Skeletal muscle satellite cell (primary cell): ENCODE data around the gene CTXN3.

Source experiments
- H3K27me3 ChIP-seq: 2 replicates; pipeline ENCODE4 v1.7.0; 2013; ENCODE audit warnings: low read length; ENCODE audit not compliant: control insufficient read depth, insufficient read depth
- H3K36me3 ChIP-seq: 2 replicates; pipeline ENCODE4 v1.7.0; 2013; ENCODE audit warnings: mild to moderate bottlenecking, control low read depth, low read length; ENCODE audit not compliant: insufficient read depth
- H3K4me1 ChIP-seq: 2 replicates; pipeline ENCODE4 v1.7.0; 2013; ENCODE audit warnings: low read length; ENCODE audit not compliant: control insufficient read depth, insufficient read depth
- H3K4me2 ChIP-seq: 2 replicates; pipeline ENCODE4 v1.7.0; 2013; ENCODE audit warnings: mild to moderate bottlenecking, low read length
- H3K4me3 ChIP-seq: 2 replicates; pipeline ENCODE4 v1.7.0; 2013; ENCODE audit warnings: low read length
- H3K9ac ChIP-seq: 2 replicates; pipeline ENCODE4 v1.7.0; 2013; ENCODE audit warnings: mild to moderate bottlenecking, low read depth, low read length, moderate library complexity
- H3K9me3 ChIP-seq: replicated peaks from 2 replicates; pipeline ENCODE4 v1.7.0; 2013; ENCODE audit warnings: mild to moderate bottlenecking, control low read depth, low read length

The CTXN3 gene

DNA sequence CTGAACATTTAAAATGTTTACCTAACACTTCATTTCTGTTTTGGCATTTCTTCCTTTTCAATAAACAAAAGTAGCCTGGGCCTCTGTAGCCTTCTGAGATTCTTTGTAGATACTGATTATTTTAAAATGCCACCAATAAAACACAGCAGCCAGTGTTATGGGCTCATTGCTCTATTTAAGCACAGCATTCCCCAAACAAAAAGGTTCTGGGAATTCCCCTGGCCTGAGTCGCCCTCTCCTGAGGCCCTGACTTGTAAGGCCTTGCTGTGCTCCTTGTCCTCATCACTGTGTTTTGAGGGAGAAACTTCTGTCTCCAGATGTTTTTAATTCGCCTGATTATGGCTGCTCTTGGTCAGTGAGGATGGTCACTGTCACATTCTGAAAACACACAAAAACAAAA lies 33.0 kb upstream of the CTXN3 start:
- Histone ChIP-seq H3K4me3 (no peak overlapping the region), H3K36me3 (no peaks in the 10 kb centered on the region), H3K4me2 (no peak overlapping the region), H3K9me3 (no peaks in the 10 kb centered on the region), H3K27me3 (no peaks in the 10 kb centered on the region), H3K4me1 (no peaks in the 10 kb centered on the region), H3K9ac (no peak overlapping the region)

DNA sequence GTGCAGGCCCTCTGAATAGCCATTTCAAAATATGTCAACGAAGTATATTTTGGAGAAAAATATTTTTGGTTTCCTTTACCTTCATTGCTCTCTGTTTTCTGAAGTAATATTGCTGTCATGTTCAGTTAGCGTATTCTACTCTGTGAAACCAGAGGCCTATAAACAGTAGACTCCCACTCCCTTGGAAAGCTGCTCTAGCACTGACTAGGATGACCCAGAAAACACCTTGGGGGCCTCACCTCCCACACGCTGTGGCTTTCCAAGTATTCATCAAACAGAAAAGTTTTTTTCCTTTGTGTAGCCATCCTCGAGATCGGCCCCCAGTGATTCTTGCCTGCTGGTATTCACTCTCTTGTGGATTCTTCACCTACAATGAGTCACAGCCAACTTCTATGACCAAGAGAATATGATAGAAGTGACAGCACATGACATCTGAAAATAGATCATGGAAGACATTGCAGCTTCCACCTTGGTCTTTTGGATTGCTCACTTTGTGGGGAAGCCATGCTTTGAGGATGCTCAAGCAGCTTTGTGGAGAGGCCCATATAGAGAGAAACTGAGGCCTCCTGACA lies 28.9 kb upstream of the CTXN3 start:
- no peak overlapping the region for H3K4me3 ChIP-seq
- H3K27me3 ChIP-seq, result no peaks in the 10 kb centered on the region
- no peaks in the 10 kb centered on the region for H3K36me3 ChIP-seq
- no peaks in the 10 kb centered on the region for H3K4me1 ChIP-seq
- no peak overlapping the region for H3K4me2 ChIP-seq
- H3K9me3 ChIP-seq, result no peaks in the 10 kb centered on the region
- H3K9ac ChIP-seq, result no peak overlapping the region

DNA sequence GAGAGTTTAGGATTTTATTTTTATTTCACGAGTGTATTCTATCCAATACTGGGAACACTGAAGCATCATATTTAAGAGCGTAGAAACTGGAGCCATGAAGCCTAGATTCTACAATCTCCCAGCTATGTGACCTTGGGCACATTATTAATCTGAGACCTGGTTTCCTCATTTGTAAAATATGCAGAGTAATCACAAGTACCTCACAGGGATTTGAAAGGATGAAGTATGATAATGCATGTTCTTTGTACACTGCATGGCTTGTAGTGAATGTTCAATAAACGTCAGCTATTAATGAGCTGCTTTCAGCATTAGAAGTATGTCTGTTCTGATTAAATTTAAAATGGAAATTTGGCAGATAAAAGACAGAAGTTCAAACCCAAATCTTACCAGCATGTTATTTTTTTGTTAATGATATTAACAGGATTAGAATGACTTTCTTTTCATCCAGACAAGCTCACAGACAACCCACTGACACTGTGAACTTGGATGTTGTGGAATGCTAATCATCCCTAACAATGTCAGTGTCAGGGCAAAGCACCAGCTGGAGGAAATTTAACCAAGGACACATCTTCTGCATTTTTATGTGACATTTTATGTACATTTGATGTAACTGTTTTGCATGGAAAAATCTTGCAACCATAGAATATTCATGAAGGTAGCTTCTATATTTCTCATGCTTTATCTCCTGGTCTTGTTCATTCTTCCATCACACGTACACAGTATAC lies 27.1 kb upstream of the CTXN3 start:
- H3K27me3 ChIP-seq, result no peaks in the 10 kb centered on the region
- no peak overlapping the region for H3K4me3 ChIP-seq
- H3K9ac ChIP-seq, result no peak overlapping the region
- no peaks in the 10 kb centered on the region for H3K9me3 ChIP-seq
- no peaks in the 10 kb centered on the region for H3K4me1 ChIP-seq
- H3K36me3 ChIP-seq, result no peaks in the 10 kb centered on the region
- H3K4me2 ChIP-seq, result no peak overlapping the region

DNA sequence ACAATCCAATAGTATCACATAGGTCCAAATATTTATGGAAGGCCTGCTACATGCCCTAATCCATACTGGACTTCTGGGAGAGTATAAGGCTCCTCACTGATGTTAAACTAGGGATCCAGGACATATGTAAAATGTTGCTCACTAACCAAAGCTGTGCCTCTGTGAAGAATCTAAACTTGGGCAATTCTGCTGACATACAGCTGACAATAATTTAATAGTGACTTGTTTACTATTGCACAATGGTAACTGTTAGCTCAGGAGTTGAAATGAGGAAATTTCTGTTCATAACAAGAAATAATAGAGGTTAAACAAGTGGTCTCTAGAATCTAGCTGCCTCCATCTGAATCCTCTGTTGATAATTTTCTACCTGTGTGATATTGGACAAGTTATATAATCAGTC lies 14.9 kb upstream of the CTXN3 start:
- Histone ChIP-seq H3K4me3 (no peak overlapping the region), H3K27me3 (no peaks in the 10 kb centered on the region), H3K9me3 (no peaks in the 10 kb centered on the region), H3K4me2 (no peak overlapping the region), H3K9ac (no peak overlapping the region), H3K4me1 (no peaks in the 10 kb centered on the region), H3K36me3 (no peaks in the 10 kb centered on the region)

DNA sequence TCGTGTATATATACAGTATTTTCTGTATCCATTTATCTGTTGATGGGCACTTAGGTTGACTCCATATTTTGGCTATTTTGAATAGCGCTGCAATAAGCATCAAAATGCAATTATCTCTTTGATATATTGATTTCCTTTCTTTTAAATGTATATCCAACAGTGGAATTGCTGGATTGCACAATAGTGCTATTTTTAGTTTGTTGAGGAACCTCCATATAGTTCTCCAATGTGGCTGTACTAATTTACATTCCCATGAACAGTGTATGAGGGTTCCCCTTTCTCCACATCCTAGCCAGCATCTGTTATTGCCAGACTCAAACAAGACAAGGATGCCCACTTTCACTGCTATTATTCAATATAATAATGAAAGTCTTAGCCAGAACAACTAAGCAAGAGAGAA lies 9.1 kb upstream of the CTXN3 start:
- no peaks in the 10 kb centered on the region for H3K4me1 ChIP-seq
- no peak overlapping the region for H3K4me3 ChIP-seq
- no peaks in the 10 kb centered on the region for H3K9me3 ChIP-seq
- no peak overlapping the region for H3K4me2 ChIP-seq
- H3K27me3 ChIP-seq, result no peaks in the 10 kb centered on the region
- no peaks in the 10 kb centered on the region for H3K36me3 ChIP-seq
- H3K9ac ChIP-seq, result no peak overlapping the region

DNA sequence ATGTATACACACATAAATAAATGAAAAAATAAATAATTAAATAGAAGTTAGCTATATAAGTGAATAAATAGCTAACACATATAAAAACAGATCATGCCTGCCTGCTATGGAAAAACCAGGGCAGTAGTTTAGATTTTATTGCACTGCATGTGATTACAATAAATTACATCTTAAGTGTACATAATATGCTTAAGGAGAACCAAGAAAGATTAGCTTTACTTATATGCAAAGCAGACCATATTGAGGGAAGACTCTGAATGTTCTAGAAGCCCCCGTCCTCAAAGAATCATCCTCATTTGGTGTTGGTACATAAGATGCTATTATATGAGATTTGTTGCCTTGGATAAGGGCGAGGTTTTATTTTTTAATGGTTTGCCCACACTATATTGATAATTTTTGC lies 5.9 kb upstream of the CTXN3 start:
- Histone ChIP-seq H3K4me3 (no peak overlapping the region), H3K4me2 (no peak overlapping the region), H3K36me3 (no peaks in the 10 kb centered on the region), H3K9ac (no peak overlapping the region), H3K27me3 (no peaks in the 10 kb centered on the region), H3K4me1 (no peaks in the 10 kb centered on the region), H3K9me3 (no peaks in the 10 kb centered on the region)

DNA sequence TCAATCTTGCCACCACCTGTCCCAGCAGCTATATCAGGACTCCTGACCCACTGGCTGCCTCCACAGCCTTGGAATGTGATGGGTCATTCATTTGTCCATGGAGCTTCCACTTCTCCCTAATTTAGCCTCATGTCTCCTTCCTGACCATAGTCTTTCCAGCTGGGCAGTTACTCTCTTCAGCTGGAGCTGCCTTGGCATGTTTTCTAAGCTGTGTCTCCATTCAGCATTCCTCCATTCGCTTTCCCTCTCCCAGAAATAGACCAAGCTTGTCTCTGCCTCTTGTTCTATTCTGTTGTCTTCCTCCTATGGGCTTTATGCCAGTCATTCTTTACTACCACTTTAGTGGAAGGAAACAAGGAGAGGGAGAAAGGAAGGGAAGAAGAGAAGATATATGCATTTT lies 5.3 kb upstream of the CTXN3 start:
- Histone ChIP-seq H3K9ac (no peak overlapping the region), H3K4me3 (no peak overlapping the region), H3K9me3 (no peaks in the 10 kb centered on the region), H3K36me3 (no peaks in the 10 kb centered on the region), H3K4me1 (no peaks in the 10 kb centered on the region), H3K27me3 (no peaks in the 10 kb centered on the region), H3K4me2 (no peak overlapping the region)

DNA sequence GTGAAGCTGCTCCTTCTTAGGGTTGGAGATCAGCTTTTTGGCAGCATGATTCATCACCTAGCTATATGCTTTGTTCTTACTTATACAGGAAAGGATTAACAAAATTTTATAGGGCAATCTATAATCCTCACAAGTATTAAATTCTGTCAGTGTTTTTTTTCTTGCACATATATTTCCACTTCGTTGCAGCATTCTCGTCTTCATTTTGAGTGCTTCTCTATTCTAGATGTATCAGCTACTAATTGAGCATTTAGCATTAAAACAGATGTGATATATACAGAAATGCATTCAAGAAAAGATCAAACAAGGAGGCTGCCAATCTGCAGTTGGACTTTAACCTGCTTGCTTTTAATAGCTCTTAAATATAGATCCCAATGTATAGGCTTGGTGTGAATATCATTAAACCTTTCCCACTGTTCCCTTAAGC lies 3.6 kb upstream of the CTXN3 start:
- H3K36me3 ChIP-seq, result no peaks in the 10 kb centered on the region
- peaks cover 5% of the 10 kb centered on the region for H3K4me1 ChIP-seq
- H3K4me3 ChIP-seq, result no peak overlapping the region
- H3K9ac ChIP-seq, result no peak overlapping the region
- H3K27me3 ChIP-seq, result peaks cover 8% of the 10 kb centered on the region
- no peak overlapping the region for H3K4me2 ChIP-seq
- H3K9me3 ChIP-seq, result no peaks in the 10 kb centered on the region

DNA sequence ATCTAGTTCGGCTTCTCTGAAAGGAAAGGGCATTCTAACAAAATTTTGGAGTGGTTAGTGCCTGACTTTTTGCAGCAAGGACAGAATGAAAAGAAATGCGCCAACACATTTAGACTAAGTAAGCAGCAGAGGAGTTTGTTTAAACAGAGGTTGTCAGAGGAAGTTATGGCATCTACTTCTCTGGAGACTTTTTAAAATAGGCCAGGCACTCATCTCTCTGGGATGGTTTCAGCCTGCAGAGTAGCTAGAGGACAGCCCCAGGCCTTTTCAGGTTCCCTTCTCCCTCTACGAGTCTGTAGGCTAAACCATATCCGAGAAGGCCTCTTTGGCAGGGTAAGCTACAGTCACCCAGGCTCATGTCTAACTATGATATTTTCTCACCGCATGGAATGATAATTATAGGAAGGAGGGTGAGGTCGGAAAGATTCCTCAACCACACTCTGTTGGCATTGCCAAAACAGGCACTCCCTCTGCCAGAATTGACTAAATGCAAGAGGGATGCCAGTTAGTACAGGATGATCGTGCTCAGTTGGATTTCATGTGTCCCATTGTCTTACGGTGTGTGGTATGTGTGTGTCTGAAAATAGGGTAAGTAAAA lies 1.4 kb upstream of the CTXN3 start:
- Histone ChIP-seq H3K4me2 (no peak overlapping the region), H3K36me3 (no peaks in the 10 kb centered on the region), H3K4me3 (no peak overlapping the region), H3K4me1 (peaks cover 13% of the 10 kb centered on the region), H3K9me3 (no peaks in the 10 kb centered on the region), H3K27me3 (peaks cover 8% of the 10 kb centered on the region), H3K9ac (no peak overlapping the region)

DNA sequence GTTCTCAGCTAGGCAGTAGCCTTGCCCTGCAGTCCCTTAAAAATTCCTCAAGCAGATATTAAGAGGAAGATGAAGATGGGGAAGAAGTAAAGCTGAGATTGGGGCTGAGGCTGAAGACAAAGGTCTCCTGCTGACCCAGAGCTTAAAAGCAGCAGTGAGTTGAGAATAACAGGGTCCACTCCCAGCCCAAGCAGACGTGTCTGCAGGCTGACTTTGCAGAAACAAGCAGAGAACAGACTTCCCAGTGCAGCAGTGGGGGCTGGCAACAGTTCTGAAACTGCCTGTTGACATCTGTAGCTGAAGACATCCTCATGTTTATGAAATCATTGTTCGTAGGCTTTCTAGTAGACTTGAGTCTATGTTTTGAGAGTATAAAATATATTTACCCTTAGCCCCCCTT lies 1.1 kb downstream of the CTXN3 start:
- H3K4me1 ChIP-seq, result peaks cover 13% of the 10 kb centered on the region
- no peak overlapping the region for H3K4me2 ChIP-seq
- no peaks in the 10 kb centered on the region for H3K36me3 ChIP-seq
- peaks cover 8% of the 10 kb centered on the region for H3K27me3 ChIP-seq
- H3K9ac ChIP-seq, result no peak overlapping the region
- no peaks in the 10 kb centered on the region for H3K9me3 ChIP-seq
- H3K4me3 ChIP-seq, result no peak overlapping the region

DNA sequence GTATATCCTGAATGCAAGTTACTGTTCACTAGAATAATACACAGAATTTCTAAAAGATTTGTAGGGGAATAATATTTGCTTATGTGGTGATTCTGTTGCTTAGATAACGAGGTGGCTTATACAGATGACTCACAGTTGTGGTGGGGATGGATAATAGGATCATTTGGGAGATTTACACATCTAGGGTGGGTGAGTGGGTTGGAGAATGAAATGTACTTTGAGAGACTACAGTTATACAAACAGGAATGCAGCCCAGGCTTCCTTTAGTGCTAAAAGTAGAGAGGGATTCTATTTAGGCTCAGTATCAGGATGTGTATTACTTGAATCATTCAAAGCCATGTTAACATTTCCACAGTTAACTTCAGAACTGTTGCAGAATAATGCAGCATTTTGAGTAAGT lies 1.8 kb downstream of the CTXN3 start:
- H3K4me3 ChIP-seq, result no peak overlapping the region
- H3K4me1 ChIP-seq, result peaks cover 13% of the 10 kb centered on the region
- no peak overlapping the region for H3K4me2 ChIP-seq
- H3K27me3 ChIP-seq, result peaks cover 8% of the 10 kb centered on the region
- H3K36me3 ChIP-seq, result no peaks in the 10 kb centered on the region
- H3K9ac ChIP-seq, result no peak overlapping the region
- no peaks in the 10 kb centered on the region for H3K9me3 ChIP-seq
